ENCODE results near the gene NNAT.

Gene NNAT

GRCh38 chr20:37490663-37491350 lies 30.2 kb upstream of the NNAT start:
- no peak for DNase-seq
- peaks cover 4 to 9% of the 10 kb centered on the region in 2 donors for H3K4me1 Mint-ChIP-seq
- peaks cover 13 to 30% of the 10 kb centered on the region in 2 donors for H3K36me3 Mint-ChIP-seq
- no peaks in the 10 kb centered on the region for H3K9me3 Mint-ChIP-seq
- no peak overlapping the region for H3K27ac Mint-ChIP-seq
- no peak for ATAC-seq (replicated peaks)
- no peak overlapping the region for H3K4me3 Mint-ChIP-seq
- H3K27me3 Mint-ChIP-seq: peaks cover 4 to 18% of the 10 kb centered on the region in 2 donors

GRCh38 chr20:37492096-37492625 lies 28.9 kb upstream of the NNAT start:
- Mint-ChIP-seq H3K4me1 (peaks cover 4 to 12% of the 10 kb centered on the region in 2 donors), H3K27me3 (peaks cover 0 to 17% of the 10 kb centered on the region in 2 donors), H3K4me3 (no peak overlapping the region), H3K27ac (no peak overlapping the region), H3K36me3 (peaks cover 13 to 30% of the 10 kb centered on the region in 2 donors), H3K9me3 (no peaks in the 10 kb centered on the region)
- DNase-seq: no peak
- ATAC-seq (replicated peaks): no peak

- Mint-ChIP-seq H3K27me3 (peaks cover 0 to 12% of the 10 kb centered on the region in 2 donors), H3K4me1 (peaks cover 4 to 6% of the 10 kb centered on the region in 2 donors), H3K36me3 (peaks cover 13 to 30% of the 10 kb centered on the region in 2 donors), H3K4me3 (no peak overlapping the region), H3K27ac (no peak overlapping the region), H3K9me3 (no peaks in the 10 kb centered on the region)
- ATAC-seq (replicated peaks) (no peak), DNase-seq (no peak)
Observed at GRCh38 chr20:37492945-37493344, 28.1 kb upstream of the NNAT start.

DNA sequence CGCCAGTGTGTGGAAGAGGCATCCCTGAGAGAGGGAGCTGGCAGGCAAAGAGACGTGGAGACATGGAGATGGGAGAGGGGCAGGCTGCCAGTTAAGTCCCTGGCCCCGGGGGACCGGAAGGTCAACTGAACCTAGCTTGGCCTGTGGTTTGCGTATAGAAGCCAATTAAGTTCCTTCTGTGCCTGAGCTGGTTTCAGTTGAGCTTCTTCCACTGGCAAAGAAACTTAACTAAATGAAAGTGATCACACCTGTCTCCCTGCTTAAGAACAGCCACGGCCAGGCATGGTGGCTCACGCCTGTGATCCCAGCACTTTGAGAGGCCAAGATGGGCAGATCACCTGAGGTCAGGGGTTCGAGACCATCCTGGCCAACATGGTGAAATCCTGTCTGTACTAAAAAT lies 26.7 kb upstream of the NNAT start:
- DNase-seq (no peak), ATAC-seq (replicated peaks) (no peak)
- Mint-ChIP-seq H3K27me3 (peaks cover 0 to 12% of the 10 kb centered on the region in 2 donors), H3K36me3 (peaks cover 18 to 43% of the 10 kb centered on the region in 2 donors), H3K4me3 (no peak overlapping the region), H3K27ac (no peak overlapping the region), H3K4me1 (peaks cover 4 to 6% of the 10 kb centered on the region in 2 donors), H3K9me3 (no peaks in the 10 kb centered on the region)

GRCh38 chr20:37494796-37495195 lies 26.3 kb upstream of the NNAT start:
- ATAC-seq (replicated peaks): no peak
- Mint-ChIP-seq H3K4me3 (no peak overlapping the region), H3K36me3 (peaks cover 18 to 44% of the 10 kb centered on the region in 2 donors), H3K27ac (no peak overlapping the region), H3K27me3 (peaks cover 0 to 12% of the 10 kb centered on the region in 2 donors), H3K4me1 (peaks cover 4 to 6% of the 10 kb centered on the region in 2 donors), H3K9me3 (no peaks in the 10 kb centered on the region)
- no peak for DNase-seq

DNA sequence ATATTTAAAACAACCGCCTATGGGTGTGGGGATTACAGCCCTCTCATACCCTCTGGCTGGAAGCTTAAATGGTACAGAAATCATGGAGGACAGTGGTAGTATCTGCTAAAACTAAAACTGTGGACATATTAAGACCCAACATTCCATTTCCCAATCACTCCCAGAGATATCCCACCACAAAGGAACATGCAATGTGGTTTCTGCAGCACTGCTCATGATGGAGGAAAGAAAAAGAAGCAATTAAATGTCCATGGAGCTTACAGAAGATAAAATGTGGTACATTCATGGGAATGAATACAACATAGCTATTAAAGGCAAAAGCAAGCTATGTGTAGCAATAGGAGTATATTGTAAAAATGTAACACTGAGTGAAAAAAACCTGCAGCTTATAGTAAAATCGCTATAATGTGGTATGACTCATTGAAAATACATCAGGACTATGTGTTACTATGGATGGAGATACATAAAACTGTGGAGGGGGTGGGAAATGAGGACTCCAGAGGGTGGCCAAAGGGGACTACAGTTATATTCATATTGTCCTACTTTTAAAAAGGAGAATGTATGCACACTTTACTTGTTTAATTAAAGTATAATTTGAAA lies 22.9 kb upstream of the NNAT start:
- peaks cover 15 to 27% of the 10 kb centered on the region in 2 donors for H3K36me3 Mint-ChIP-seq
- ATAC-seq (replicated peaks) (no peak), DNase-seq (no peak)
- no peak overlapping the region for H3K27ac Mint-ChIP-seq
- H3K4me1 Mint-ChIP-seq: peaks cover 4 to 6% of the 10 kb centered on the region in 2 donors
- no peak overlapping the region for H3K4me3 Mint-ChIP-seq
- no peaks in the 10 kb centered on the region for H3K9me3 Mint-ChIP-seq
- no peaks in the 10 kb centered on the region for H3K27me3 Mint-ChIP-seq

- DNase-seq (no peak), ATAC-seq (replicated peaks) (no peak)
- Mint-ChIP-seq H3K4me1 (peaks cover 0 to 4% of the 10 kb centered on the region in 2 donors), H3K4me3 (no peak overlapping the region), H3K27me3 (no peaks in the 10 kb centered on the region), H3K9me3 (no peaks in the 10 kb centered on the region), H3K36me3 (peaks cover 7 to 13% of the 10 kb centered on the region in 2 donors), H3K27ac (no peak overlapping the region)
Observed at GRCh38 chr20:37500311-37500710, 20.7 kb upstream of the NNAT start.

- Mint-ChIP-seq H3K27ac (no peak overlapping the region), H3K4me3 (no peak overlapping the region), H3K27me3 (no peaks in the 10 kb centered on the region), H3K36me3 (peaks cover 7 to 13% of the 10 kb centered on the region in 2 donors), H3K9me3 (no peaks in the 10 kb centered on the region), H3K4me1 (peaks cover 0 to 2% of the 10 kb centered on the region in 2 donors)
- ATAC-seq (replicated peaks) (no peak), DNase-seq (no peak)
Observed at GRCh38 chr20:37501940-37502339, 19.1 kb upstream of the NNAT start.

- no peaks in the 10 kb centered on the region for H3K9me3 Mint-ChIP-seq
- H3K27ac Mint-ChIP-seq: no peak overlapping the region
- ATAC-seq (replicated peaks): no peak
Observed at GRCh38 chr20:37502654-37503053, 18.4 kb upstream of the NNAT start.

DNA sequence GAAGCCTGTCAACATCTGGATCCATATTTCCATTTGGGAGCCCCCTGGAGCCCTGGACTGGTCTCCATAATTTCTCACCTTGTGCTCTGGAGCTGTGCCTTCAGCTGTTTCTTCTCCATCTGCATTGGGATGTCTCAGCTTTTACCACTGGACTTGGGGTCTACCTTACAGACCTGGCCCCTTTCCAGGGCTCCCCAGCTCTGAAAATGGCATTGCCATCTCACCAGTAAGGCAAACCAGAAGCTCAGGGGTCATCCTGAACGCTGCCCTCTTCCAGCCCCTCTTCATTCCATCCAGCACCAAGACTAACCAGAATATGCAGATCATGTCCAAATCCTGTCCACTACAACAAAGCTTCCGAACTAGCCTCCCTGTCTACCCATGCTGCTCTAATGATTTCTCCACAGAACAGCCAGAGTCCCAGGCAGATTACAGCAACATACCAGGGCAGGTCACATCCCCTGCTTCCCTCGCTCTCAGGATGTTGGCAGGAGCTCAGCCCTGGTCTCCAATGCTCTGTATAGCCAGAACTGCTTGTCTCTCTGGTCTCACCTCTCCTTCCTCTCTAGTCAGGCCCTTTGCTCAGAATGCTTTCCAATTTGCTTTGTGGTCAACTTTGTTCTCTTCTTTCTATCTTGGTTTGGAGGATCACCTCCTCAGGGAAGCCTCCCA lies 17.7 kb upstream of the NNAT start:
- Mint-ChIP-seq H3K27ac (no peak overlapping the region), H3K27me3 (no peaks in the 10 kb centered on the region), H3K4me3 (no peak overlapping the region), H3K4me1 (peaks cover 0 to 2% of the 10 kb centered on the region in 2 donors), H3K9me3 (no peaks in the 10 kb centered on the region), H3K36me3 (peaks cover 7 to 10% of the 10 kb centered on the region in 2 donors)
- ATAC-seq (replicated peaks) (no peak), DNase-seq (no peak)

More at GRCh38 chr20:37502654-37503053, 18.4 kb upstream of the NNAT start:
- H3K4me1 Mint-ChIP-seq: peaks cover 0 to 2% of the 10 kb centered on the region in 2 donors
- no peak overlapping the region for H3K4me3 Mint-ChIP-seq
- no peak for DNase-seq
- H3K27me3 Mint-ChIP-seq: no peaks in the 10 kb centered on the region
- peaks cover 7 to 13% of the 10 kb centered on the region in 2 donors for H3K36me3 Mint-ChIP-seq

DNA sequence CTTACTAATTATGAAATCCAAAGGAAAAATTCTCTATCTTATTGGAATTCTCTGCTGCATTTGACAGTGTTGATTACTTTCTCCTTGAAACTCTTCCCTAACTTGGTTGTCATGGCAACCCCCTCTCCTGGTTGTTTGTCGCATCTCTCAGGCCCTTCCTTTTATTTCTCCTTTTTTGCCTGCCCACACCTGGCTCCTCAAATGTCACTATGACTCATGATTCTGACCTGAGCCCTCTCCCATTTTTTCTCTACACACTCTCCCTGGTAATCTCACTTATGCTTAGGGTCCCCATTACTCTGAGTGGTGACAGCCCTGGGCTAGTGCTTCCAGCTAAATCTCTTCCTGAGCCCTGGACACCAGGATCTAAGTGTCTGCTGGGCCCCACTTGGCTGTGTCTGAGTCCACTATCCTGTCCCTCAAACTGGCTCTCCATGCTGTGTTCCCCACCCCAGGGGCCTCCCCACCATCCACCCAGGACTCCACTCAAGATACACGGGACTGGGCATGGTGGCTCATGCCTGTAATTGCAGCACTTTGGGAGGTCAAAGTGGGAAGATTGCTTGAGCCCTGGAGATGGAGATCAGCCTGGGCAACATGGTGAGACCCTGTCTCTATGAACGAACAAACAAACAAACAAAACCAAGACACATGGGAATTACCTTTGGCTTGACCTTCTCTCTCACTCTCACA lies 16.5 kb upstream of the NNAT start:
- H3K4me1 Mint-ChIP-seq: peaks cover 0 to 3% of the 10 kb centered on the region in 2 donors
- ATAC-seq (replicated peaks): no peak
- no peaks in the 10 kb centered on the region for H3K27me3 Mint-ChIP-seq
- DNase-seq: no peak
- H3K9me3 Mint-ChIP-seq: no peaks in the 10 kb centered on the region
- no peak overlapping the region for H3K4me3 Mint-ChIP-seq
- H3K27ac Mint-ChIP-seq: no peak overlapping the region
- peaks cover 2 to 5% of the 10 kb centered on the region in 2 donors for H3K36me3 Mint-ChIP-seq

DNA sequence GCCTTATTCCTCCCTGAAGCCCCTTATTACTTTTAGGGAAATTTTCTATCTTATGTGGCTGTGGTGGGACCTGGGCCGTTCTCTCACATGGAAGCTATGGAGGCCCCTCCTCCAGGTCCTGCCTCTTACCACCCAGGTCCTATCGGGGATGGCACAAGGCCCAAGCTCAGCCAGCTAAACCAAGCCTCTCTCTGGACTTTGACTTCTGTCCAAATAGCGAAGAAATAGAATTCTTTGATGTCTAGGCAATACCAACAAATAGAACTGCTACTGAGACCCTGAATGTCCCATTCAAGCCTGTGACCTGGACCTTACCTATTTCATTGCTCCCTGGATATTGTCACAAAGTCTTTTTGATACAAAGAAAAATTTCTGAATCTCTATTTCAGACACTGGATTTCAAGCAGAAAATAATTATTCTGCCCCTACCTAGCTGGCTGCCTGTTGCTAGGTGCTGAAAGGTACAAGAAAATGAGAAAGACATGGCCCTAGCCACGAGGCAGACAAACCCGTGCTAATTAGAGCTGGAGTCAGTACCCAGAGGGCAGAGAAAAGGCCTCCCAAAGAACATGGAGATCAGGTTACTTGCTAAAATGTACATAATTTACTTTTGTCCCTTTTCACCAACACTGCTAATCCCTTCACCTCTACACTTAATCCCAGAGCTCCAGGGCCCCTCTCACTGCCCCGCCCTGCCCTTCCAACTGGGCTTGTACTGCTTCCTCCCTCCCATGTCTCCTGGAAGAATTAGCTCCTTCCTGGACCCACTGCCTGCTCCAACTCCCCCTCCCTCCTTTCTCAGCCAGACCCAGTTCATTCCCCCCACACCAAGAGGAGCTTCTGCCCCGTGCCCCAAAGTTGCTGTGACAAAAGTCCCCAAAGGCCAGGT lies 15.5 kb upstream of the NNAT start:
- no peaks in the 10 kb centered on the region for H3K9me3 Mint-ChIP-seq
- H3K4me1 Mint-ChIP-seq: peaks cover 2 to 6% of the 10 kb centered on the region in 2 donors
- DNase-seq: no peak

DNA sequence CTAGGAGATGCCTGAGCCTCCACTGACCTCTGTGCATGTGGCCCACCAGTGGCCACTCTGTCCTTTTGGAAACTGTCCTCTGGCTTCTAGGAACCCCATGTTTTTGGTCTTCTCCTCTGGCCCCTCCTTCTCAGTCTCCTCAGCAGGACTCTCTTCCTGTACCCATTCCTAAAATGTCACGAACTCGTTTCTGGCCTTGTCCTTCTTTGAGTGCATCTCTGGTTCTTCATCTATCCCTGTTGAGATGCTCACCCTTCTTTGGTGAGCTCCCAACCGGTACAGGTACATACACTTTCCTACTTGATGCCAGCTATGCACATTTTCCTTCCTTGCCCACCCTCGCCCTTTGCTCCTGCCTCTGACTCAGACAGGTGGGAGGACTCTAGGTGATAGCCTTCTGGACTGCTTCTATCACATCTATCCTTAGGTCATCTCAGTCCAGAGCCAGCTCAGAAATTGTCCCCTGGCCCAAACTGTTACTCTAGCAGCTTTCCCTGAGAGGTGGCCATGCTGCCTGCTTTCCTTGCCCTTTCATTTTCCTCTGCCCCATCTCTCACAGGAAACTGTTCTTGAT lies 14.8 kb upstream of the NNAT start:
- no peaks in the 10 kb centered on the region for H3K9me3 Mint-ChIP-seq

More for the DNA sequence above, 15.5 kb upstream of the NNAT start:
- Mint-ChIP-seq H3K27me3 (no peaks in the 10 kb centered on the region), H3K4me3 (no peak overlapping the region), H3K27ac (no peak overlapping the region), H3K36me3 (peaks cover 3 to 9% of the 10 kb centered on the region in 2 donors)
- no peak for ATAC-seq (replicated peaks)

More for the DNA sequence above, 14.8 kb upstream of the NNAT start:
- Mint-ChIP-seq H3K27ac (no peak overlapping the region), H3K4me1 (peaks cover 5 to 9% of the 10 kb centered on the region in 2 donors), H3K36me3 (peaks cover 9 to 17% of the 10 kb centered on the region in 2 donors), H3K4me3 (no peak overlapping the region), H3K27me3 (no peaks in the 10 kb centered on the region)
- DNase-seq (no peak), ATAC-seq (replicated peaks) (no peak)

Measured in stimulated activated naive B cell treated with anti-CD40 and anti-IgM and Interleukin-4, amounts not matched to agents 10 μg/mL and 1 μg/mL and 100 μg/mL, for 72 hours (primary cell).